AG08396 (cell line): ENCODE data around the gene ZNF804A.
"Not testable (repeated sequence)": the region's sequence is repeated elsewhere in the genome, so short reads cannot be mapped to it uniquely, and the experiment has no call there.

ENCODE experiments used
- DNase-seq: peaks from one replicate; pipeline ENCODE4 v3.0.0; 2012; ENCODE audit warnings: low spot score, mixed read lengths

ZNF804A gene

GRCh38 chr2:184721881-184722280 is 123.6 kb downstream of the ZNF804A start:
- DNase-seq: no peak

DNA sequence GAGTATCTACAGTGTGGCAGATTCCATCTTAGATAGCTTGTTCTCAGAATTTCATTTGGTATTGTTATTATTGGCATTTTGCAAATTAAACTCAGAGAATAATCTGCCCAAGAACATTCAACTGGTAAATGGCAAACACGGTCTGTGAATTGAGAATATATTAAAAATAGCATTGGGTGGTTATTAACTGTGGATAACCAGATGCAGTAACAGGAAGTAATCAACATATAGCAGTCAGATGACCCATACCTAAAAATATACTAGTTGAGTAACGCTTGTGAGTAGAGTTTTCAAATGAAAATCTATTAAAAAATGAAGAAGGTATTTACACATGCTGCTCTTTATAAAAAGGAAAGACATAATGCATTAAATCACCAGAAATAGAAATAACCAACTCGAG is 129.5 kb downstream of the ZNF804A start:
- no peak for DNase-seq

- no peak for DNase-seq
Observed at GRCh38 chr2:184728411-184728810, 130.1 kb downstream of the ZNF804A start.

- DNase-seq: no peak
Observed at GRCh38 chr2:184729581-184729980, 131.3 kb downstream of the ZNF804A start.

DNA sequence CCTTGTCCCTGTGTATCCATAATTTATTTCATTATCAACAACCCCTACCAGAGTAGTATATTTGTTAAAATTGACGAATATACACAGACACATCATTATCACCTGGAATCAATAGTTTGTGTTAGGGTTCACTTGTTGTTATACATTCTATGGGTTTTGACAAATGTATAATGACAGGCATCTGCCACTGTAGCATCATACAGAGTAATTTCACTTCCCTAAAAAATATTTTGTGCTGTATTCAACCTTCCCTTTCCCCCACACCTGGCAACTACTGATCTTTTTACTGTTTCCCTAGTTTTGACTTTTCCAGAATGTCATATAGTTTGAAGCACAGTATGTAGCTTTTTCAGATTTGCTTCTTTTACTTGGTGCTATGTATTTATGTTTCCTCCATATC is 132.0 kb downstream of the ZNF804A start:
- no peak for DNase-seq

DNA sequence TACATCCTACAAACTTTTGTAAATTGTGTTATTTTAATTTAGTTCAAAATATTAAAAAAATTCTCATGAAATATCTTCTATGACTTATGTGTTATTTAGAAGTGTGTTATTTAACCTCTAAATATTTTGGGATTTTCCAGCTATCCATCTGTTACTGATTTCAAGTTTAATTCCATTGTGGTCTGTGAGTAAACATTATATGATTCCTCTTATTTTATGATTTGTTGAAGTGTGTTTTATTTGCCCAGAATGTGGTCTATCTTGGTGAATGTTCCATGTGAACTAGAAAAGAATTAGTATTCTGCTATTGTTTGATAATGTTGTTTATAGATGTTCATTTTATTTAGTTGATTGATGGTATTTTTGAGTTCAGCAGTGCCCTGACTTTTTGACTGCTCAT is 136.0 kb downstream of the ZNF804A start:
- no peak for DNase-seq

DNA sequence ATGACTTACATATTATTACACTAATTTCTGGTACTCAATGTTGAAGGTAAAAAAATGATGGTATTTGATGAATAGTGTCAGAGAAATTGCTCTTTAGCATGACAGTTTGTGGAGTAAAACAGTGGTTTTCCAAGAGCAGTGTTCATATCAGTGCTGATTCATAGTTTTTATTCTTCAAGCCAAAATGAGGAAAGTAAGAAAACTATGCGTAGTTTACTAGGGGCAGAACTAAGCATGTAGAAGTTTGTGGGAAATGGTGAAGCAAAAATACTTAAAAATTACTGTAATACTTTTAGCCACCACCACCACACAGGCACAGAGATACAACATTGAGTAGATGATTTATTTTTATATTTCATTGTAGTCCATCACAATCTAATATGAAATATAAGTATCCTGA is 137.3 kb downstream of the ZNF804A start:
- DNase-seq: no peak

DNA sequence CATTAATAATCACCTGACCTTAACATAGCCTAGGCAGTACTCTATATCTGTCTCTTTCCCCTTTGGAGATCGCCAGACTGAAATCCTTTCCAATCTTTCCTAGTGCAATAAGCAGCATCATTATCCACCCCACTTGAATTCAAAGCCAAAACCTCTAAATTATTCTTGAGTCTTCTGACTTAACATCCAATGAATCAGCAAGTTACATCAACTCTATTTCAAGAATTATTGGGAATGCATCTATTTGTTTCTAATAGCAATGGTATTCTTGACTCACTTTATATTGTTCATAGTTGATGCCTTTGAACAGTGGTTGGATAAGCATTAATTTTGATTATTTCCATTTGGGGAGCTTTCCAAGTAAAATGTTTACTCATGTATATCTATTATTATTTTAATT is 144.8 kb downstream of the ZNF804A start:
- DNase-seq: no peak

GRCh38 chr2:184756161-184756560 is 157.8 kb downstream of the ZNF804A start:
- DNase-seq: no peak

DNA sequence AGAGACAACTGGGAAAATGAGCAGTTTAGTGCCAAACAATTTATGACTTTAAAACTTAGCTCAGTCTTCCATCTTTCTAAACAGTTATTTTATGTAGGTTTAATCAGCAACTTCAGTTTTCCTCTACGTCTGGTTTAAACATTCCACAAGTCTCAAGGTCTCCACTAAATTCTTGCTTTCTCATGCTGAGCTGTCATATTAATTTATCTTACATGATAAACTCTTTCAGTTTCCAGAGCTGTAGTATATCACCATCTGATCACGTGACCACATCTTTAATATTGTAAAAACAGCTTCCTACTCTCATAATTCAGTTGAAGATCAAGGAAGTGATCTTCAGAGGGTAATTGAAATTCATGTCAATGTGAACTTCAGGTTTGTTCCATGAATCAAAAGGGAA is 158.6 kb downstream of the ZNF804A start:
- DNase-seq: no peak

DNA sequence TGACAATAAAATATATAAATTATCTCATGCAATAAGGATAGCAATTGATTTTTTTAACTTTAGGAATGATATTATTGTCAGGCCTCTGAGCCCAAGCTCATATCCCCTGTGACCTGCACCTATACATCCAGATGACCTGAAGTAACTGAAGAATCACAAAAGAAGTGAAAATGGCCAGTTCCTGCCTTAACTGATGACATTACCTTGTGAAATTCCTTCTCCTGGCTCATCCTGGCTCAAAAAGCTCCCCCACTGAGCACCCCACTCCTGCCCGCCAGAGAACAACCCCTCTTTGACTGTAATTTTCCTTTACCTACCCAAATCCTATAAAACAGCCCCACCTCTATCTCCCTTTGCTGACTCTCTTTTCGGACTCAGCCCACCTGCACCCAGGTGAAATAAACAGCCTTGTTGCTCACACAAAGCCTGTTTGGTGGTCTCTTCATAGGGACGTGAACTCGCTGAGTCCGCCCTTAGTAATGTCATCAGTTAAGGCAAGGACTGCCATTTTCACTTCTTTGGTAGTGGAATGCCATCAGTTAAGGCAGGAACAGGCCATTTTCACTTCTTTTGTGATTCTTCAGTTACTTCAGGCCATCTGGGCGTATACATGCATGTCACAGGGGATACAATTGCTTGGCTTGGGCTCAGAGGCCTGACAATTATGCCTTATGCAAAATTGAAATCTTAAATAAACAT is 161.4 kb downstream of the ZNF804A start:
- not testable (repeated sequence) for DNase-seq

DNA sequence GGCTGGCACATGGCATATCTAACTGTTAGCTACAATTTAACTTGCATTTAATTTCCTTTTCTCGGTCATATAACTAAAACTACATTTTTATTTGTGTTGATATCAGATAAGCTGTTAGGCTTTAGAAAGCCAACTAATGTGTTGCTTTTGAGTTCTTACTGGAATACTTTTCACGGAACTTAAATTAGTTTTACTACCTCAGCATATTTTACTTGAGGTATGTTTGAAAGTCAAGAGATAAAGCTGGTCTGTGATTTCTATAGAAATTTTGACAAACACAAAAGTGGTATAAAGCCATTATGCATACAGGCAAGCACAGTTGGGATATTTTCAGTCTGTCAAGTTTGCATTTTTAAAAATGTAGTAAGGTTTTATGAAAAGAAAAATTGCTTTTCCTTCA is 162.6 kb downstream of the ZNF804A start:
- no peak for DNase-seq

DNA sequence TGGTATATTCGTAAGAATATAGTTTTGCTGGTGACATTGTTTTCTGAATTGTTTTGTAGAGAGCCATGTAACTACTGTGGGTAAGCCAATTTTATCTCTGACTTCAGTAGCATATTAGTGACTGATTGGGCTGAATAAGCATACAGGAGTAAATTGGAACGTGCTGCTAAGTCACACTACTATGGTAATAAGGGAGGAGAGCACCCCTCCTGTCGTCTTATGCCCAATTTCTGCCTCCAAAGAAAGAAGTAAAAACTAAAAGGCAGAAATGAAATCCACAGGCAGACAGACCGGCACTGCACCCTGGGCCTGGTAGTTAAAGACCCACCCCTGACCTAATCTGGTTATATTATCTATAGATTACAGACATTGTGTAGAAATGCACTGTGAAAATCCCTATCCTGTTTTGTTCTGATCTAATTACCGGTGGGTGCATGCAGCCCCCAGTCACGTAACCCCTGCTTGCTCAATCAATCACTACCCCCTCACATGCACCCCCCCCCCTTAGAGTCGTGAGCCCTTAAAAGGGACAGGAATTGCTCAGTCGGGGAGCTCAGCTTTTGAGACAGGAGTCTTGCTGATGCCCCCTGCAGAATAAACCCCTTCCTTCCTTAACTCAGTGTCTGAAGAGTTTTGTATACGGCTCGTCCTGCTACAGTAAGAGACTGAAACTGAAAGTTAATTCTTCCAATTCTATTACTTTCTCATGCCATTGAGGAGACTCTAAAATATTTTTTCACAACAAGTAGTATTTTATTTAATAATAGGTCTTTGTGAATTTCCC is 167.0 kb downstream of the ZNF804A start:
- DNase-seq: no peak

DNA sequence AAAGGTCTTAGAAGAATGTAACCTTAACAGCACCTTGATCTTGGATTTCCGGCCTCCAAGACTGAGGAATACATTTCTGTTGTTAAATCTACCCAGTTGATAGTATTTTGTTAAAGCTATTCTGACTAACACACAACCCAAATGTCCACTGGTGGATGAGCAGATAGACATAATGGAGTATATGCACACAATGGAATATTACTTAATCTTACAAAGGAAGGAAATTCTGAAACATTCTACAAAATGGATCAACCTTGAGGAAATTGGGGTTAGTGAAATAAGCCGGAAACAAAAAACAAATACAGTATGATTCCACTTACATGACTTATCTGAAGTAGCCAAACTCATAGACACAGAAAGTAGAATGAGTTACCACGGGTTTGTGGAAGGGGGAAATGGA is 168.7 kb downstream of the ZNF804A start:
- no peak for DNase-seq

DNA sequence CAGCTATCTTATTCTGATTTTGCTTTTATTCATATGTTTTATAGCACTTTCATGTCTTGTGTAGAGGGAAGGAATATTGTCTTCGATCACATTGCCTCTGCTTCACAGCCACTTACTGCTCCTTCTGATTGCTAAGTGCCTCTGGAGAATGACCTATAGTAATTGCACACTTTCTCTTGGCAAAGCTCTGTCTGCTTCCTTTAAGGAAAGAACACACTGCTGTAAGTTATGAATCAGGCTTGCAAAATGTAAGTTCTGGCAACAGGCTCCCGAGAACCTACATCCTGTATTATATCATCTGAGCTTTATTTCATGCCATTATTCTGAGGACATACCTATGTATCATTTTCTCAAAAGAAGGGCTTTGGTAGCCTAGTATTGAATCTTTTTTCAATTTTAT is 170.7 kb downstream of the ZNF804A start:
- DNase-seq: peak; percentile 4

- DNase-seq: no peak
Observed at GRCh38 chr2:184769686-184770085, 171.4 kb downstream of the ZNF804A start.

DNA sequence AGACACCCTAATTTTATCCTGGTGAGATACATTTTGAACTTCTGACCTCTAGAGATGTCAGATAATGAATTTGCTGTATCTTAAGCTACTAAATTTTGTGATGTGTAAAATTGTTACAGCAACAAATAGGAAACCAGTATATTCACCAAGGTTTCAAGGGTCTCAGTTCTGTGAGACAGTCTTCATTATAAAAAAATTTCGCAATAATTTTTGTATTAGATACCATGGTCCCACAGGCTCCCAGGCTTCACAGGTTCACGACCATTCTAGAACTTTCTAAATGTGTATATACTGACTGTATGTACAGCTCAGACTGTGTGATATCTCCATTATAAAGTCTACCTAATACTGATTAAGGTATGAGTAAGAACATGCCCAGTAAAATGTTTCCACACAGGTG is 181.4 kb downstream of the ZNF804A start:
- DNase-seq: no peak

DNA sequence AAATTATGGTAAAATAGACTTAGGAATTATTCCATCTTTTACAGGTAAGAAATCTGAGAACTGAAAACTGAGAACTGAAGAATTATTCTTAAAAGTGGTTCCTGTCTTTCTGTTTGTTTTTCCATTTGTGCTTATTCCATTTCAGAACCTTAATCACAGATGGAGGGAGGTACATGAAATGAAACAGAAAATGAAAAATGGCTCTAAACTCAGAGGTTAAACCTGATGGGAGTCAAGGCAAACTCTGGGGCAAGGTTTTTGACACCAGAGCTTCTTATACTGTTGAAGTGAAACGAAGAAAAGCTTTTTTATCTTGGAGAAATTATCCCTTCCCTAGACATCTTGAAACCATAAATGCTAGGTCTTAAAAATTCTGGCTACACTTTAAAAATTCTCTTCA is 182.1 kb downstream of the ZNF804A start:
- no peak for DNase-seq

DNA sequence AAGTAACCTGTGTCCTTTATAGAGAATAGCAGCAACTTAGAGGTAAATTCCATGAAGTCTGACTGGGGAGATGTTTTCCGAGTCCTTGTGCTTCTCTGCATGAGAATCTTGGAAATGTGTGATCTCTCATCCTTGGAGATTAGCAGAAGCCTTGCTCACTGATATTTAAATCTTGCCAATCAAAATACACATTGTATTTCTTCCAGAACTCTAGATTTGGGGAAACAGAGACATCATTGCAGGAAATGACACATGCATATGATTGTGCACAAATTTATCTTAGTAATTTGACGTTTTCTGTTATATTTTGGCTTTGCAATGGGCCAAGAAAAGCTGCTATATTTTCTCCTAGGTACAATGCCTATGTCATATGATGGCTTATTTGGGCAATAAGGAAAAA is 182.6 kb downstream of the ZNF804A start:
- no peak for DNase-seq

GRCh38 chr2:184783576-184783975 is 185.2 kb downstream of the ZNF804A start:
- no peak for DNase-seq

DNA sequence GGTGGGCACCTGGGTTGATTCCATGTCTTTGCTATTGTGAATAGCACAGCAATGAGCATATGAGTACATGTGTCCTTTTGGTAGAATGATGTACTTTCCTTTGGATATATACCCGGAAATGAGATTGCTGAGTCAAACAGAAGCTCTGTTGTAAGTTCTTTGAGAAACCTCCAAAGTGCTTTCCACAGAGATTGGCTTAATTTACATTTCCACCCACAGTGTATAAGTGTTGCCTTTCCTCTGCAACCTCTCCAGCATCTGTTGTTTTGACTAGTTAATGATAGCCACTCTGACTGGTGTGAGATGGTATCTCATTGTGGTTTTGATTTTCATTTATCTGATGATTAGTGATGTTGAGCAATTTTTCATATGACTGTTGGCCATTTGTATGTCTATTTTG is 194.8 kb downstream of the ZNF804A start:
- DNase-seq: no peak

DNA sequence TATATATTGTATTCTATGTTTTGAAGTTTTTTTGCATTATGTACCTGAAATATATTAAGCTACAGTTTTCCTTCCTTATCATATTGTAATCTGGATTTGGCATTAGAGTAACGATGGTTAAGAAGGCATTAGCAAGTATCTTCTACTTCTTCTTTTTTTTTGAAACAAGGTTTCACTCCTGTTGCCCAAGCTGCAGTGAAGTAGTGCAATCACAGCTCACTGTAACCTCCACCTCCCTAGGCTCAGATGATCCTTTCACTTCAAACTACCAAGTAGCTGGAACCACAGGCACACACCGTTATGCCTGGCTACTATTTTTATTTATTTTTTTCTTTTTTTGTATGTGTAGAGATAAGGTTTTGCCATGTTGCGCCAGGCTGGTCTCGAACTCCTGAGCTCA is 201.1 kb downstream of the ZNF804A start:
- no peak for DNase-seq

- DNase-seq: no peak
Observed at GRCh38 chr2:184814421-184814820, 216.1 kb downstream of the ZNF804A start.

DNA sequence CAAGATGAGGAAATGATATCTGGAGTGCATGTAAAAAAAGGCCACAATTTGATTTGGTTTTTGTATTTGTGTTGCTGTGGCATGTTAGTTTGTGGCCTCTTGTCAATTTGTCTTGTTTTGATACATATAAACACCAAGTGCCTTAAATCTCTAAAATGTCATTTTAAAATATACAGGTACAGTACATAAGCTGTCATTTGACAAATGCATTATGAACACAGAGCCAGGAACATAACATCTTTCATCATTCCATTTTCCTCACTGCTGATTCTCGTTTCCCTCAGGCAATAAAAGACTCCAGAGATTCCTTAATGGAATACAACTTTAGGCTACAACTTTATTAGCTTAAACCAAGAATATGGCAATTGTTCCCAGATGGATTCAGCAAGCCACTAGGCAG is 217.5 kb downstream of the ZNF804A start:
- no peak for DNase-seq
